PC-9 (cell line): ENCODE data around the gene ELF2.
"Not testable (repeated sequence)": the region's sequence is repeated elsewhere in the genome, so short reads cannot be mapped to it uniquely, and the experiment has no call there.

Experiments
- CTCF ChIP-seq: fragments of 200-600 bp; sonication (generic); conservative IDR thresholded peaks from 2 replicates; pipeline ENCODE4 v1.6.1; 2017; ENCODE audit warnings: mixed run types, antibody characterized with exemption, mild to moderate bottlenecking, moderate library complexity
- EZH2 ChIP-seq: fragments of 200-600 bp; sonication (generic); IDR thresholded peaks from 2 replicates; pipeline ENCODE4 v1.8.0; 2017; ENCODE audit warnings: antibody characterized with exemption, low read depth

- TF ChIP-seq CTCF, EZH2: not testable (repeated sequence)
Measured at GRCh38 chr4:139213633-139214032, 36.6 kb upstream of the ELF2 start.
